ENCODE data around the gene MEF2C.

MEF2C gene

DNA sequence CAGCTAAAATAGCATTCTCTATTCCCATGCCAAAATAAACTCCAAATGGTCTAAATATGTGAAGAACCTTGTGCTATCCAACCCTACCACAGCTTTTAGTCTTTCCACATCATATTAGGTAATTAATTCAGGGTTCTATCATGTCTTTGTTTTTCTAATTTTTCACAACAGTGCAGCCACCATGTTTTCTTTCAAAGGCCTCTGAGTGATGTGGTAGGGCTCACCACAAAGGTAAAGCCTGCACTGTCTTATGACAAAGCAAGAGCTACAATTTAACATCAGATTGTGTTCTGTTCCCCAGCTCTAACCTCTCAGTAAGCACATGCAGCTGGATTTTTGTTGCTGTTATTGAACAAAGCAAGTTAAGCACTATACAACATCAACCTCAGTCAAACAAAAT lies 52.4 kb downstream of the MEF2C start:
- in situ Hi-C loops (cut with HindIII; ENCODE audit: low sequenced_read_pairs) = no loop called here

DNA sequence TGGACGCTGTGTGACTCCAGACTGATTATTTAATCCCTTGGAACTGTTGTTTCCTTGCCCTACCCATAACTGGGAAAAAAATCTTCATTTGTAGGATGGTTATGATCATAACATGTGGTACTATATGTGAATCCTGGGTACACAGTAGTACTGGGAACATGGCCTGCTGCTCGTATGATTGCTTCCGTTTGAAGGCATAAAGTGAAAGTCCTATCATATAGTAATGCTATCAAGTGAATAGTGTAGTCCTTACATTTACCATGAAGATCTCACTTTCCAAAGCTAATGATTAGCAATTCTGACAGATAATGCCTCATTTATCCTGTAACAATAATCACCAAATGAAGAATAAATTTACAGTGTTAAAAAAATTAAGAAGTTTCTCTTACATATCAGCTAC lies 53.2 kb downstream of the MEF2C start:
- in situ Hi-C loops (cut with HindIII; ENCODE audit: low sequenced_read_pairs) = no loop called here

DNA sequence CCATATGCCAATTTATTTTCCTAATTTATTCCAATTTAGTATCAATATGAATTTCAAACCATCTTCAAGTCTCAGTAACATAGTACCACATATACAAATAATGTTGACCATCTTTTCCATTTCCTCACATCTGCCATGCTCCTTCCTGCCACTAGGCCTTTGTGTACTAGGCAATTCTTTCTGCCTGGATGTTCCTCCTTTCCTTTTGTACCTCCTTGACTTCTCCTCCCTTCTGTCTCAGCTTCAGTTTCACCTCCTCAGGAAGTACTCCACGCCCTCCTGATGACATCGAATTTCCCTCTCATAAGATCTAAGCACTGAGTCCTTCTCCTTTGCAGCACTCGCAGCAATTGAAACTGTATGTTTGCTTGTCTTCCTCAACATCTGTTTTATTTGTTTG lies 53.9 kb downstream of the MEF2C start:
- in situ Hi-C loops (cut with HindIII; ENCODE audit: low sequenced_read_pairs) = no loop called here

DNA sequence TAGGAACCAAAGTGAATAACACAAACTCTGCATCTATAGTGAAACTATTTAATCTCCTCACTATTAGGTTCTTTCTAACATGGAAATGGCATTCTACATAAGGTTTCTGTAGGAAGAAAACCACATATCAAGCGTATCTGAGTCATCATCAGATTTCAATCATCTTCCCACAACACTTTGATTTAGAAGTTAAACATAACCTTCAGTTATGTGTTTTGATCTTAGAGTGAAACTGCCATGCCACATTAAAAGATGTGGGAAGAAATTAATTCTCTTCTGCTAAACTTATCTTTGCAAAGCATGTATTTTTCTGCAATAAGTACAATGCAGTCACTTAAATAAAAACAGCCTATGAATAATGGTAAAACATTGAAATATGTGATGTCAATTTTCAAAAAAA lies 55.0 kb downstream of the MEF2C start:
- in situ Hi-C loops (cut with HindIII; ENCODE audit: low sequenced_read_pairs) = no loop called here

DNA sequence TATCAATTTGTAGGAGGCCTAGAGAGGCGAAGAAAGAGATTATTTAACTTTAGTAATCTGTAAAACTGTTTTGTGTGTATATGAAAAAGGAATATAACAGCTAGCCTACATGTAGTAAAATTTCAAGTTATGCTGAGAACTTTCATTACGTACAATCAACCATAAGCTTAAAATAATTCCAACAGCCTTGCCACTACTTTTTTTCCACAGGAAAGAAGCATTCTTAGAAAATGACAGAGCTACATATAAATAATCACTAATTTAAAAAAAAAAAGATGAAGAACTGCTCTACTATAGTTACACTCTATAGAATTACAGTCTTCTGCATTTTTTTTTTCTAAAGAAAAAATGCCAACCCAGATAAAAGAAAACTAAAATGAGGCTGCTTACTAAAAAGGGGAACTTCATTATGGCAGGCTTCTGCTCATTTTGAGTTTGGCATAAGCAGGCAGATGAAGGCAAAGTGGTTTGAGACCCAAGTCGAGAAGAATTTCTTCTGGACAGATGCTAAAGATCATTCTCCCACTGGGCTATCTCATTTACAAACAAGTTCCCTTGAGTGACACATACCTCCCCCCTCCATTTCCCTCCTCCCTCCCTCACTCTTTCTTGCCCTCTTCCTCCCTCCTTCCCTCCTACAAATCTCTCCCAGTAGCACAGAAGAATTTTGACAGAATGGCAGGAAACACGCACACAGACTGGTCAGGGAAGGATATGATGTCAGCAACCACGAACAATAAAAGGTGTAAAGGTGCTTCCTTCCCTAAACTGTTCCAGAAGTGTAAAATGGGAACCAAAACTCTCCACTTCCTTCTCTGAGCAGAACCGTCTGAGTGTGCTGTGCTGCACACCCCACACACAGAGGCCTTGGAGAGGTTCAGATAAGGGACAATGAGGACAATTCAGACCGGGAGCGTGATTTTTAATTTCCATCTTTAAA lies 56.1 kb downstream of the MEF2C start:
- in situ Hi-C loops (cut with HindIII; ENCODE audit: low sequenced_read_pairs) = no loop called here

DNA sequence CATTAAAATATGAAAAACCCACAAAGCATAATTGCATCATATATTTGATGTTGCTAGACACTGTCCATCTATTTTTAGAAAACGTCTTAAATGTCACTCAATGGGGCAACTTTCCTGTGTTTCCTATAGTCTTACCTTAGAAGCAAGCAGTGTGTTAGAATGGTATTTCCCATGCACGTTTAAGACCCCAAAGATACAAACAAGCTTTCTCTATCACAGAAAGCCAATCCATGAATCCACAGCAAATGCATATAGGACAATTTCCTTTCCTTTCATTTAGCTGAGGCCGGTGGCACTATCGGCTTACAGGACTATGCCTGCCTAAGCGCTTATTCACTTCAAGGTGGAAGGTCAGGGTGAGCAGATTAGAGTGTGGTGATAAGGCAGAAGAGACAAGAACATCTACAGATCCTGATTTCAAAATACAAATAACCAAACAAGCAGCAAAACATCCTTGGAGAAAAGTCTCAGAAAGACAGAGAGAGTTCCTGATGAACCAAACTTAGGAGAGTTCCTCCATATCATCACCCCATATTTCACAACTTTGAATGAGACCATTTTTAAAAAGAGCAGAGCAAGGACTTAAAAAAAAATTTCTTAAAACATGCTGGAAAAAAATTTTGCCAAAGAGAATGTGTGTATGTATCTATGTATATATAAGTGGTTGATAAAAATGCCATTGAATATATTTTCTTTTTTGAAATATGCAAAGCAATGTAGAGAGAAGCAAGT lies 57.2 kb downstream of the MEF2C start:
- in situ Hi-C loops (cut with HindIII; ENCODE audit: low sequenced_read_pairs) = no loop called here

DNA sequence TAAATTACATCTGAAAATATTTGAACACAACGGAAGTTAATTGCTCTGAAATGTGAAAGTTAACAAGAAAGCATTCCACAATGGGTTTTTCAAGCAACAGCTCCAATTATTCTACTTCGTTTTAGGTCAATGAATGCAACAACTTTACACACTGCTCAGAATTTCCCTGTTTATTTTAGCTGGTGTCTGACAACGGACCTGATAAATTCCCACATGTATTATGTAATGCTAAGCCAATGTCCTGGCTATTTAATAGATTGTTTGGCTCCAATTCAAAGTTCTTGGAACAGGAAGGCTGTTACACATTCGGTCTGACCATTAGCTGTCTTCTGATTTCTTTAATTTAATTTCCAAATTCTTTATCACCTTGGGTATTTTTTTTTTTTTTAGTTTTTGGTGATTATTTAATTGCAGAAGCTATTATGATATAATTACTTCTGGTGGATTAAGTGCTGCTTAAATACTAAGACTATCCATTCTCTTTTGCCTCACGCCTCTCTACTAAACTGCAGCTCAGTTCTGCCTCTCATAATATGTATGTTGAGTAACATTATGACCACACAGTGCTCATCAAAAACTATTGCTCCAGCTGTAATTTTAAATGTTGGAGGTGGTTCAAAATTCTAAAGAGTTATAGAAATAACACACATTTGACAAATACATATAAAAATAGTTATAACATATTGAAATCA lies 57.9 kb downstream of the MEF2C start:
- in situ Hi-C loops (cut with HindIII; ENCODE audit: low sequenced_read_pairs) = no loop called here

DNA sequence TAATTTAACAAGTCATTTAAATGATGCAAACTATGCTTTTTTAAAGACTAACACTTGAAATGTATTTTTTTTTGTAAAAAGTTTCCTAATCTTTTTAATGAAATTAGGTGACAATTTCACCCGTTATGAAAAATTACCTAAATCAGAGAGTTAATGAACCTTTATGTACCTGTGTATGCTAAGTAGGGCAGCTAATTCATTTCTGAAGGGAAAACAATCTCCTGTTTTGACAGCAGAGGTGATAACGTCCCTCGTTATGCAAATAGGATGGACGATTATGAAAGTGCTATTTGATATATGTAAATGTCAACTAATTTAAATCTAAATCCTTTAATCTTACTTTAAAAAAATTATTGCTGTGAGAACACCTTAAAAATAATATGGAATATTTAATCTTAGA lies 58.8 kb downstream of the MEF2C start:
- in situ Hi-C loops (cut with HindIII; ENCODE audit: low sequenced_read_pairs) = no loop called here

DNA sequence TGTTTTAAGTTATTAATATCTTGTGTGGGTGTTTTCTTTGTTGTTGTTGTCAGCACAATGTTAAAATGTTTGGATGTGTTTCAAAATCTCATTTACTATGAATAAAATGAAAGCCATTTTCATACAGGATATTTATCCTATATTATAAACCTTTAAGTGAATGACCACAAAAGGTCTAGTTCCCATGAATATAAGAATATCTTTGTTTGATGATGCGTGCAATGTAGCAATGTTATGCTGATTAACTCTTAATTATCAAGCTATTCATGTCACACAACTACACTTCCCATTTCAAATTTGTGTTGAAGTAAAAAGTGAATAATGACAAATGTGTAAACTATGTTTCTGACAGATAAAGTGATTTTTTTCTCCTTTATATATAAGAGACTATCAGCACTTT lies 59.8 kb downstream of the MEF2C start:
- in situ Hi-C loops (cut with HindIII; ENCODE audit: low sequenced_read_pairs) = no loop called here

DNA sequence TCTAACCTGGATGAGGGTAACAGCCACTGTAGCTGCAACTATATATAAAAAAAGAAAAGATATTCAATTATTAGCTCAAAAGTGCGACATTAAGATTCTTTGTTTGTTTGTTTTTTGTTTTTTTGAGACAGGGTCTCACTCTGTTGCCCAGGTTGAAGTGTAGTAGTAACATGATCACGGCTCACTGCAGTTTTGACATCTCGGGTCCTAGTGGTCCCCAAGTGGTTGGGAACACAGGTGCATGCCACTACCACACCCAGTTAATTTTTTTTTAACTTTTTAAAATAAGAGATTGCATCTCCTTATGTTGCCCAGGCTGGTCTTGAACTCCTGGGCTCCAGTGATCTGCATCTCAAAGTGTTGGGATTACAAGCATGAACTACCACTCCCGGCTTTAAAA lies 61.8 kb downstream of the MEF2C start:
- in situ Hi-C loops (cut with HindIII; ENCODE audit: low sequenced_read_pairs) = no loop called here

DNA sequence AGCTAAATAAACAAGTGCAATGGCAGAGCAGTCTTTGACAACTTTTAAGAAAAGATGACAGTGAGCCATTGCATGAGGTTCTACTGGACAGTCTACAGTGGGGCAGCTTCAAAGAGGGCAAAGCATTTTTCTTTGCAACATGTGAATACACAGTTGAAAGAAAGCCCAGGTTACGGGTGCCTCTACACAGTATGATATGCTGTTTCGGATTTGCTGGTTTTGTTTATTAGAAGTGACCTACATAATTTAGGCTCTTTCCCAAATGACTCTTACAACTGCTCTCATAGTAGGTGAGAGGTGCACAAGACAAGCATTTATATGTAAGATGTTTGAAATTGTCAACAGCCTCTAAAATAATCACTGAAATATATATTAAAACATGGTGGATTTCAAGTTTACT lies 62.4 kb downstream of the MEF2C start:
- in situ Hi-C loops (cut with HindIII; ENCODE audit: low sequenced_read_pairs) = no loop called here

DNA sequence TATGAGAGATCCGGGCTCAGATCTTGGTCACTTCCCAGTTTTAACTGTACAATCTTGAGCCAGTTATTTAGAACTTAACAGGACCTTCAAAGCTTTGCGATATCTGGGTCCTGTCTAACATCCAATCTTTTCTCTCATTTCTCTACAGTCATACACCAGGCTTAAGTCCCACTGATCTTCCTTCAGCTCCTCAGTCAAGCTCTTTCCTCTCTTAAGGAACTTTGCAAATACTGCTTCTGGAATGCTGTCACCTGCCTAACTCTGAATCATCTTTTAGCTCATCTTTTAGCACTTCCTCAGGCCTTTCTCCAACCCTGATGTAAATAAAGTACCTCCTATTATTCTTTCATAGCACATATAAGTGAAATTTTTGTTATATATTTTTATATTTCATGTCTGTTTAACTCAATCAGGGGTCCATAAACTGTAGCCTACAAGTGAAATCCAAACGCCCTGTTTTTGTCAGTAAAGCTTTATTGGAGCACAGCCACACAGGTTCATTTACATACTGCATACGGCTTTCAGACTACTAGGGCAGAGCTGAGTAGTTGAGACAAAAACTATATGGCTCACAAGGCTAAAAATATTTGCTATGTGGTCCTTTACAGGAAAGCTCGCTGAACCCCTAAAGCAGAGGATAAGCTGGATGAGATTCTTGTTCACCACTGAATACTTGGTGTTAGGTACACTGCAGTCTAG lies 63.5 kb downstream of the MEF2C start:
- in situ Hi-C loops (cut with HindIII; ENCODE audit: low sequenced_read_pairs) = no loop called here

DNA sequence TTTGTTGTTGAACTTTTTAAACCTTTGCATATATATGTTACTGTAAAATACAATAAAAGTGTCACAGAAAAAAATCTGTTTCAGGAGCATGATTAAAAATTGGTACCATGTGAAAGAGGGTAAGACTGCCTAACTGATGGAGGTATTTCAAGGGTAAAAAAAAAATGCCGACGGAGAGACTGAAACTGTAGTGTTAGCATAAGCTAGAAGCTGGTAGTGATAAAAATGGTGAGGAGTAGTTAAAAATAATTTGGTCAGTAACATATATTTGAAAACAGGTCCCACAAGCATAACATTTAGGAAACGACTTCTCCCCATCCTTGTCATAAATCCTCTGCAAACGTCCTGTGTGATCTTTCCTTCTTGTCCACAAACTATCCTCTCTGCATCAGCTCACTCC lies 64.7 kb downstream of the MEF2C start:
- in situ Hi-C loops (cut with HindIII; ENCODE audit: low sequenced_read_pairs) = no loop called here

DNA sequence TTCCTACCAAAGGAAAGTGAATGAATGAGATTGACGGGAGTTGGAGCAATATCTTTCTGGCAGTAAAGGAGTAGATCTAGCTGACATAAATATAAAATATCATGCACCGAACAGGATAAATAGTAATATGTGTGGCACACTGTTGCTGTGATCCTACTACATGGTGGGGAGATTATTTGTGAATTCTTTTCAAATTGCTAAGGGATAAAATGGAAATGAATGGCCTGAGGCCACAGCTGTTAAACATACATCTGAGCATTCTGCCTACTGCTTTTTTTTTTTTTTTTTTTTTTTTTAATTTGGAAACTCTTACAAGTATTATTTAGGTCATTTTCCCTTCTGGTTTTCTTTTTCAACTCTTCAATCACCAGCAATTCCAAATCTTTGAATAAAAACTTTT lies 66.8 kb downstream of the MEF2C start:
- in situ Hi-C loops (cut with HindIII; ENCODE audit: low sequenced_read_pairs) = no loop called here

DNA sequence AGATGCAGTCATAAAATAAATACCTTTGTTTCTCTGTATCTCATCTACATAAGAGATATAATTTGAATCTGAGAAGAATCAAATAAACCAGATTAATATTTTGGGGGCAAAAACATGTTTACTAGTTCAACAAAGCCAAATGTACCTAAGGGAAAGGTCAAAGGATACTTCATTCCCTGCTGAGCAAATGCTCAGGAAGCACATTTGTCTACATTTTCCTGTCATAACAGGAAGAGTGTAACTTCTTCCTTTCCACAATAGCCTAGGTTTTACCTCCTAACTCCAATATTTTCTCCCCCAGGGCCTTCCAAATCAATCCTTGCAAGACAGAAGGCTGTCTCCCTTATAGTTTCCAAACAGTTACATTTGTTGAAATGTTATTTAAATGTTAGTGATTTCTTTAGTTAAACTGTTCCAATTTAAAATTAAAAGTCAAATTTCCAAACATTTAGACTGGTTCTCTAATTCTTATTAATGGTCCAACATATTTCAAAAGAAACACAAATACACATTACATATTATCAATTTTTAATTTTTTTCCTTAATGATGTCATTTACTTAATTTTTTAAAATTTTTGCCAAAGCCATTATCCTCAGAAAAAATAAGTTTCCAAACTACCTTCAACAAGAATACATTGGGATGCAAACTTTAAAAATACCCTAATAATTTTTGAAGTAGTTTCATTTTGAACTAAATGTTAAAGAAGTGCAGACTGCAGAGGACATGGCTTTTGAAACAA lies 67.8 kb downstream of the MEF2C start:
- in situ Hi-C loops (cut with HindIII; ENCODE audit: low sequenced_read_pairs) = no loop called here

DNA sequence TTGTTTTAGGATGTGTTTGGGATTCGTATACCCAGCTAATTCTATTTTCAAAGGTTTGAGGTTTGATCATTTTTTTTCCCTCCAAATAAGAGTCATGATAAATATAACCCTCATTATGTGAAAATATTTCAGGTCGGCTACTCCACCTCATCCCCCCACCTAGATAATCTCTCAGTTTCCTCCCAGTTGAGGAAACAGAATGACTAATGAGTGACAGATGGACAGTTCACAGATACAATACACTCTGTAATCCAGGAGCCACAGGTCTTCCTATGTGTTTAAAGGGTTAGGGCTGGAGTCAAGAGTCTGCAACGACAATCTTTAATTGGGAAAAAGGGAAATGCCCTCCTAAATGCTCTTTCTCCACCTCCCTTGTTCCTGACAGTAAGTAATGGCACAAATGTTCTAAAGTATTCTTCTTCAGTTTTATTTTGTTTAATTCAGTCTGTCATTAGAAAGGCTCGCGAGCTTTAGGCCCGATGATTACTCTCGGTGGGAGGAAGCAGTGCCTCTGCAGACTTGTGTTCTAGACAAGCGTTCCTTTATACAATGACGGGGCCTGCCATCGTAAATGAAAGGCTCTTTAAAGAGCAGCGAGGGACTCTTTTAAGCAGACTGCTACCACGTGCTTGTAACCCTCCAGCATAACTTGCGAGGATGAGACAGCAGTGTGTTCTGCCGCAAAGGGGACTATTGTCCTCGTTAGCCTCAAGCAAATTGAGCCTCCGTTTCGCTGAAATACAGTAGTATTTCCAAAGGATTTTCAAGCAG lies 69.0 kb downstream of the MEF2C start:
- in situ Hi-C loops (cut with HindIII; ENCODE audit: low sequenced_read_pairs) = no loop called here

DNA sequence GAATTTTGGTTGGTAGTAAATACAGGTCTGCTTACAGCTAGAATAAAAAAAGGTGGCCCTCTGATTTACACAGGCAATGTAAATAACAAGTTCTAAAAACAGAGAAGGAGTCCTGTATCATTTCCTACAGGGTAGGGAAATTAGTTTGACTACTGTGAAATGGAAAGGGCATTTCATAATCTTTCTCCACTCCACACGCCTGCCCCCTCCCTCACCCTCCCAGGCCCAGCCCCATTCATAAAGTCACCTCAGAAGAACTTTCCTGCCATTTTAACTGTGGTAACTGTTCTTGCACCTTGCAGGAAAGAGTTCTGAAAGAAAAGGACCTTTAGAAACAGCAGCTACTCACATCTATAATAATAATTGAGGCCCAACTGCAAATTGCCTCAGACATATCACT lies 69.7 kb downstream of the MEF2C start:
- in situ Hi-C loops (cut with HindIII; ENCODE audit: low sequenced_read_pairs) = no loop called here

DNA sequence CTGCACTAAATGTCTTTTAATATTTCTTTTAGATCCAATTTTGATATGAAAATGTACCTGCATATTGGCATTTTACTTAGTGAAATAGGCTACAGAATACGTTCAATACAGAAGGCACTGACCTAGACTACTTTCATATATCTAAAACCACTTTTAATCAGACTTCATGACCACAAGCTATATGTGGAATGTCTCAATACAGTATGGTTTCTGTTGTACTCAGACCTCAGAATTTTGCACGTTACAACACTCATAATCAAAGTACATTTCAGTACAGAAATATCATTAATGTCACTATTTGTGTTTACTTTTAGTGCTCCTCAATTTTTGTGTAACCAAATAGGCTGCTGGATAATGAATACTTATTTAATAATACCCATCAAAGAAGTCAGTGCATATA lies 74.8 kb downstream of the MEF2C start:
- in situ Hi-C loops (cut with HindIII; ENCODE audit: low sequenced_read_pairs) = no loop called here

DNA sequence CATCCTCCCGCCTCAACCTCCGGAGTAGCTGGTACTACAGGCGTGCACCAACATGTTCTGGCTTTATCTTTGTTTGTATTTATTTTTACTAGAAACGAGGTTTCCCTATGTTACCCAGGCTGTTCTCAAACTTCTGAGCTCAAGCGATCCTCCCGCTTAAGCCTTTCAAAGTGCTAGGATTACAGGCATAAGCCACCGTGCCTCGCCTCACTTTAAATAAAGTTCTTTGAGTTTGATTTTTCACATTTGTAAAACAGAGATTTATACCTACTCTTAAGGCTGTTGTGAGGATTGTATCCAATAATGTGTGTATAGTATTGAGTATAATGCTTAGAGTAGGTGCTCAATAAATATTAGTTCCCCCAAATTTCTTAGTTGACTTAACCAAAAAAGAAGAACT lies 75.7 kb downstream of the MEF2C start:
- in situ Hi-C loops (cut with HindIII; ENCODE audit: low sequenced_read_pairs) = no loop called here

DNA sequence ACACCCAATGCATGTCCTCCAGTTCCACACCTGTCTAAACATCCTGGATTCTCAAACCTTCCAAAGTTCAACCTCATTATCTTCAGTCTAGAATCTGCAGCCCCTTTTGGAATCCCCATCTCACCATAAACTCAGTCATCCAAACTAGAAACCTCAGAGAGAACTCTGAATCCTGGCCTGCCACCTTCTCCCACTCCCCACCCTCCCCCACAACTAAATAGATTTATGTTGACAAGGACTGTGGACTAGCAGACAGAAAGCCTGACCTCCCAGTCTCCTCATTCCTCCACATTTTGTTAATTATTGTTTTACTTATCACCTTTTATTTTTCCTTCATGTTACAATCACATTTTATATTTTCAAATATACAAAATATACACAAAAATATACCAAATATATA lies 76.6 kb downstream of the MEF2C start:
- in situ Hi-C loops (cut with HindIII; ENCODE audit: low sequenced_read_pairs) = no loop called here
